Activated effector memory CD4-positive, alpha-beta T cell treated with Interleukin-2 at 50 U/mL for 16 hours (primary cell): ENCODE data around the gene CCDC160.
"Not testable (repeated sequence)": the region's sequence is repeated elsewhere in the genome, so short reads cannot be mapped to it uniquely, and the experiment has no call there.

Experiments used
- DNase-seq: peaks from one replicate; pipeline ENCODE4 v3.0.0-alpha.2; 2020

Gene CCDC160

GRCh38 chrX:134236626-134237614 is at the start of gene CCDC160:
TSS of gene CCDC160 (plus strand) at chrX:134237182. CDS start at chrX:134244801, 7,619 bp downstream.
- no peak for DNase-seq

- DNase-seq: no peak
Observed at GRCh38 chrX:134191281-134191680, 45.7 kb upstream of the CCDC160 start.

- no peak for DNase-seq
Observed at GRCh38 chrX:134194915-134195314, 42.1 kb upstream of the CCDC160 start.

GRCh38 chrX:134202561-134202960 is 34.4 kb upstream of the CCDC160 start:
- no peak for DNase-seq

GRCh38 chrX:134206221-134206620 is 30.8 kb upstream of the CCDC160 start:
- no peak for DNase-seq

GRCh38 chrX:134210465-134210864 is 26.5 kb upstream of the CCDC160 start:
- DNase-seq: no peak

GRCh38 chrX:134235236-134235635 is 1.7 kb upstream of the CCDC160 start:
- no peak for DNase-seq

GRCh38 chrX:134238144-134238543 is 1.2 kb downstream of the CCDC160 start:
- not testable (repeated sequence) for DNase-seq

- DNase-seq: no peak
Observed at GRCh38 chrX:134239016-134239415, 2.0 kb downstream of the CCDC160 start.

GRCh38 chrX:134240209-134240608 is 3.2 kb downstream of the CCDC160 start:
- DNase-seq: no peak

- no peak for DNase-seq
Observed at GRCh38 chrX:134241960-134242619, 5.1 kb downstream of the CCDC160 start.

GRCh38 chrX:134244043-134244442 is 7.1 kb downstream of the CCDC160 start:
- DNase-seq: no peak

- no peak for DNase-seq
Observed at GRCh38 chrX:134246282-134246681, 9.3 kb downstream of the CCDC160 start.

GRCh38 chrX:134247492-134247891 is 10.5 kb downstream of the CCDC160 start:
- no peak for DNase-seq

- DNase-seq: no peak
Observed at GRCh38 chrX:134249241-134249640, 12.3 kb downstream of the CCDC160 start.

- DNase-seq: no peak
Observed at GRCh38 chrX:134251241-134251640, 14.3 kb downstream of the CCDC160 start.

GRCh38 chrX:134254511-134254910 is 17.5 kb downstream of the CCDC160 start:
- no peak for DNase-seq

GRCh38 chrX:134255555-134255954 is 18.6 kb downstream of the CCDC160 start:
- DNase-seq: no peak

GRCh38 chrX:134256684-134257083 is 19.7 kb downstream of the CCDC160 start:
- no peak for DNase-seq

- no peak for DNase-seq
Observed at GRCh38 chrX:134258202-134258601, 21.2 kb downstream of the CCDC160 start.

GRCh38 chrX:134285934-134286333 is 49.0 kb downstream of the CCDC160 start:
- DNase-seq: not testable (repeated sequence)

GRCh38 chrX:134287346-134287745 is 50.4 kb downstream of the CCDC160 start:
- no peak for DNase-seq

- no peak for DNase-seq
Observed at GRCh38 chrX:134294548-134294947, 57.6 kb downstream of the CCDC160 start.
